ENCODE data around the gene TULP4.

Gene TULP4

DNA sequence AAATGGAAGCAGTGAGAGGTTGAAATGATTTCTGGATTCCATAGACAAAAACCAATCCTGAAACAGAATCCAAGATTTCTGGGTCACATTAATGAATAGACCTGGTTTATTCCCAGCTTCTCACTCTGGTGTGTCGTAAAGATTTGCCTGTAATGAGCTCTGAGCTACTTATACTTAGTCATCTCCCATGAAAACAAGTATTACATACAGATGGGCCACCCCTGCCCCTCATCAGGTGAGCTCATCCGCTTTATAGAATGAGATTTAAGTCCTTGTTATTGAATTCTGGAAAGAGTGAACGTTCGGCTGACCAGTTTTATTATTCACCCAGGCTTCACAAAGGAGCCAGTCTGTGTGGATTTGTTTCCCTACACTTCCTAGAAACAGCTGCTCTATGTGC lies 200.5 kb downstream of the TULP4 start:
- TF ChIP-seq CTCF (IDR thresholded peaks at IDR 0.05) (no peak), ZFX (IDR thresholded peaks at IDR 0.05; ENCODE audit: borderline replicate concordance) (no peak)
- H3K27ac ChIP-seq, result no peak overlapping the region

DNA sequence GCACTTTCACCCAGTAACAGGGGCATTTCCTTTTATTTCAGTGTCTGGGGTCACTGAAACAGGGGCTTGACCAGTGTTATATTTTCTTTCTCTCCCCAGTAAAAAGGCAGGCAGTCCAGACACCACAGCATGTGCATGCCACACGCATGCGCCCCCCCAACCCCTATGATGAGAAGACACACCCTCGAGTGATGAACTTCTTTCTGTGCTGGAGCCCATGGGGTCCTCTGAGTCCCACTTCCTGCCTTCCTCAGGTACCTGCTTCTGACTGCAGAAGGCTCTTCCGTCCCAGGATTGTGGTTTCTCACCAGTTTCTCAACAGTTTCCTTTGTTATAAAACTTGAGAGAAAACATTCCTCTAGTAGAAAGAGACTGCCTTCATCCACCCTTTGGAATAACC lies 201.9 kb downstream of the TULP4 start:
- H3K27ac ChIP-seq, result no peak overlapping the region
- no peak for TF ChIP-seq CTCF (IDR thresholded peaks at IDR 0.05)
- no peak for TF ChIP-seq ZFX (IDR thresholded peaks at IDR 0.05; ENCODE audit: borderline replicate concordance)

DNA sequence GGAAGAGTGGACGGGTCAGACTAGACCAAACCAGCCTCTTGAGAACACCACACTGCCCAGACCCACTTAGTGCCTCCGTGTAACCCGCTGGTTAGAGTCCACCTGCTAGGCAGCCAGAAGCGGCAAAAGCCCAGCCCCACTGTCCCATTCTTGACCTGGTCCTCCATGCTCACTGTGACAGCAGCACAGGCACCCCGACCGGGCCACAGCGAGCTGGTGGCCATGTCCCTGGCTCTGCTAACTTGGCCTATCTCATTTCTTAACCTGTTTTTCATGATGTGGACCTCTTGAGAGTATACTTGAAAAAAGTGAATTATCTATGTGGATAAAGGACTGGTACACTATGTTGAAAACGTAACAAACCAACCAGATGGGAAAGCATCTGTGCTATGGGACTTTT lies 202.7 kb downstream of the TULP4 start:
- TF ChIP-seq ZFX (IDR thresholded peaks at IDR 0.05; ENCODE audit: borderline replicate concordance) (no peak), CTCF (IDR thresholded peaks at IDR 0.05) (no peak)
- H3K27ac ChIP-seq, result no peak overlapping the region

DNA sequence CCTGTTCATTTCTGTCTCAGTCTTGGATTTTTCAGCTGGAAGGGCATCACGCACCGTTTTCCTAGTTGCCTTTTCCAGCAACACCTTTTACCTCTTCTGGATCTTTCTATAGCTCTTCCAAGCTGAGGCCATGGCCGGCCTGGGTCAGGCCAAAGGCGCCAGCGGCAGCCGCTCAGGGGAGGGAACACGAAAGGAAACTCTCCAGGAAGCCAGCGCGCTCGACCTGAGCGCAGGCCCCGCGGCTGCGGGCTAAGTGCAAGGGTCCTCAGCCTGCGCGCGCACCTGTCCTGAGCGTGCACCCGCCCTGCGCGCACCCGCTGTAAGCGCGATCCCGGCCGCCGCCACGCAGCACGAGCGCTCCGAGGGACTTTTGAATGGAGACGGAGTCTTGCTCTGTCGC lies 203.8 kb downstream of the TULP4 start:
- H3K27ac ChIP-seq, result no peak overlapping the region
- TF ChIP-seq CTCF (IDR thresholded peaks at IDR 0.05) (no peak), ZFX (IDR thresholded peaks at IDR 0.05; ENCODE audit: borderline replicate concordance) (no peak)

- no peak overlapping the region for H3K27ac ChIP-seq
These were observed 204.8 kb downstream of the TULP4 start for GRCh38 chr6:158517038-158517437.

GRCh38 chr6:158517581-158517980 lies 205.3 kb downstream of the TULP4 start:
- TF ChIP-seq CTCF (IDR thresholded peaks at IDR 0.05) (no peak), ZFX (IDR thresholded peaks at IDR 0.05; ENCODE audit: borderline replicate concordance) (no peak)
- no peak overlapping the region for H3K27ac ChIP-seq

More at GRCh38 chr6:158517038-158517437, 204.8 kb downstream of the TULP4 start:
- no peak for TF ChIP-seq ZFX (IDR thresholded peaks at IDR 0.05; ENCODE audit: borderline replicate concordance)
- TF ChIP-seq CTCF (IDR thresholded peaks at IDR 0.05), result no peak

DNA sequence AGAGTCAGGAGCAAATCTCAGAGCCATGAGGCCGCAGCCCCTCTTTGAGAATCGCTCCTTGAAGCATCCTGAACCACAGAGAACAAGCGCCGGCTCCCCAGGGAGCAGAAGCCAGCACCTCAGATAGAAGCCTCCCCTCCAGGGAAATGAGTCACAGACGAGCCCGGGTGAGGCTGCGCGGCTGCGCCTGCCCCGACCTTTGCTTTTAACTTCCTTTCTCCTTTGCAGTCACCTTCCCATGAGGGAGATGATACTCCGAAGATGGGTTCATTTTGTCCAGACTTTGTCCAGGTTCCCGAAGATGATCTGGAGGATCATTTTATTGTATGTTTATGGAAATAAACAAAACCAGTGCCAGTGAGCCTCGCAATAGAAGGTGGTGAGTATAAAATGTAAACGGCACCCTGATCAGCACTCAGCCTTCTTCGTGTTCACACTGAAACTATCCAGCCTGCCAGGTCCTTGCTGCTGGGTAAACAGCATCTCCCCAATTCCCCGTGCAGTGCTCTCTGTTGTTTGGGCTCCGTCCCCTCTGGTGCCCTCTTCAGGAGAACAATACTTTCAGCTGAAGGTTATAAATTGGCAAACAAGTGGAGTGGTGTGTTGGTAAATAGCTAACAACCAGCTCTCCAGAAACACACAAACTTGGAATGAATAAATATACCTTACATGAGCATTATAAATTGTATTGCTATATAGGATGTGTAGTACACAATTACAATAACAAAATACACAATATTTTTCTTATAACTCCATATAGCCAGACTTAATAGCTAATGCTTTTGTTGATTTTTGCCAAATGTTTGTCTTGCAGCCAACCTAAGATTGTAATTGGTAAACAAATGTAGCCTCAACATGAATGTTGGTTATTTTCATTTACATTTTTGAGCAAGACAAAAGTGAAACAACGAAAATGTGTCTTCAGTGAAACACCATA lies 206.2 kb downstream of the TULP4 start:
- peak; percentile 83 for TF ChIP-seq CTCF (IDR thresholded peaks at IDR 0.05)
- TF ChIP-seq ZFX (IDR thresholded peaks at IDR 0.05; ENCODE audit: borderline replicate concordance), result no peak
- H3K27ac ChIP-seq, result no peak overlapping the region
